Left ventricle myocardium inferior (tissue), 1 donor: ENCODE data around the gene SMU1. TPM values are rescaled to one million over a fixed set of nuclear protein-coding genes. Genes with fewer than 3 reads are reported as not detected.

Experiments used
- DNase-seq: peaks from one replicate; pipeline ENCODE4 v3.0.0-alpha.2; 2020
- H3K27ac ChIP-seq: fragments of 200-600 bp; replicated peaks from 2 replicates; pipeline ENCODE4 v1.8.0; 2021
- H3K27me3 ChIP-seq: fragments of 200-600 bp; 2 replicates; pipeline ENCODE4 v1.8.0; 2021; ENCODE audit warnings: low read depth
- H3K36me3 ChIP-seq: fragments of 200-600 bp; 2 replicates; pipeline ENCODE4 v1.8.0; 2021
- H3K4me1 ChIP-seq: fragments of 200-600 bp; 2 replicates; pipeline ENCODE4 v1.8.0; 2021
- H3K4me3 ChIP-seq: fragments of 200-600 bp; 2 replicates; pipeline ENCODE4 v1.8.0; 2021; ENCODE audit warnings: mild to moderate bottlenecking, moderate library complexity
- H3K9me3 ChIP-seq: fragments of 200-600 bp; replicated peaks from 2 replicates; pipeline ENCODE4 v1.8.0; 2021
- CTCF ChIP-seq: fragments of 200-600 bp; IDR thresholded peaks from 2 replicates; pipeline ENCODE4 v1.8.0; 2021; ENCODE audit warnings: antibody characterized with exemption, mild to moderate bottlenecking, borderline replicate concordance
- intact Hi-C: fragments of 100-400 bp; cut with micrococcal nuclease; formaldehyde crosslinking; loops from one replicate; pipeline ENCODE4 v1.11.0; 2022
- total RNA-seq: library from RNA; stranded (reverse); fragmentation: NEBNext Ultra II Directional; extraction: Animal tissue kit (Norgen Biotek cat#: 25700); gene quantifications from one replicate; pipeline ENCODE4 v1.2.1, GENCODE V29; 2021
- donor health status: DM: no; HTN: yes; CAD: no; lungs with severe emphysema.

The SMU1 gene
- total RNA-seq, 1 donor from 2014 or later: 14.9 TPM

DNA sequence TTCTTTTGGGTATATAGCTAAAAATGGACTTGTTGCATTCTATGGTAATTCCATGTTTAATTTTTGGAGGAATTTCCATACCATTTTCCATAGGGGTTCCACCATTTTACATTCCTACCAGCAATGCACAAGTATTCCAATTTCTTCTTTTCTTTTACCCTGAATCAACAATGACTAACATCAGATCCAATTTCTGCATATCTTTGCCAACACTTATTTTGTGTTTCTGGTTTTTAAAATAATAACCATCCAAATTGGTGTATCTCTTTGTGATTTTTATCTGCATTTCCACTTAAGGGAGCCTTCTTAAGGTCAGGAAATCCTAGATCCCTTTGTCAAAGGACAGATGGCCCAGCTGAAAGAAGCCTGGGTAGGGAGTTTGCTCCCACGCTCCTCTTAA is 29.5 kb upstream of the SMU1 start:
- no peak for DNase-seq
- intact Hi-C loops: loop anchor here (10.0 kb wide), 1 partner anchor 59 kb away; the partner anchor contains the start of gene B4GALT1
- Histone ChIP-seq H3K4me1 (peaks cover 67% of the 10 kb centered on the region), H3K4me3 (no peak overlapping the region), H3K9me3 (no peaks in the 10 kb centered on the region), H3K36me3 (no peaks in the 10 kb centered on the region), H3K27ac (peak overlapping the region; percentile 85), H3K27me3 (no peaks in the 10 kb centered on the region)
- no peak for TF ChIP-seq CTCF

DNA sequence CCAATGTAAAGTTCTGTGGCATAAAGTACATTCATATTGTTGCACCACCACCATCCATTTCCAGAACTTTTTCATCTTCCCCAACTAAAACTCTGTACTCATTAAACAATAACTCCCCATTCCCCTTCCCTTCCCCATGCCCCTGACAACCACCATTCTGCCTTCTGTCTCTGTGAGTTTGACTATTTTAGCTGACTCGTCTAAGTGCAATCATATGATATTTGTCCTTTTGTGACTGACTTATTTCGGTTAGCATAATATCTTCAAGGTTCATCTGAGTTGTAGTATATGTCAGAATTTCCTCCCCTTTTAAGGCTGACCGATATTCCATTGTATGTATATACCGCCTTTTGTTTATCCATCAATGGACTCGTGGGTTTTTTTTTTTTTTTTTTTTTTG is 29.0 kb upstream of the SMU1 start:
- Histone ChIP-seq H3K27me3 (no peaks in the 10 kb centered on the region), H3K4me3 (no peak overlapping the region), H3K9me3 (no peaks in the 10 kb centered on the region), H3K4me1 (peaks cover 68% of the 10 kb centered on the region), H3K27ac (no peak overlapping the region), H3K36me3 (no peaks in the 10 kb centered on the region)
- no peak for DNase-seq
- intact Hi-C loops: loop anchor here (10.0 kb wide), 1 partner anchor 59 kb away; the partner anchor contains the start of gene B4GALT1
- no peak for TF ChIP-seq CTCF

- Histone ChIP-seq H3K9me3 (no peaks in the 10 kb centered on the region), H3K4me1 (peaks cover 58% of the 10 kb centered on the region), H3K36me3 (no peaks in the 10 kb centered on the region), H3K27me3 (no peaks in the 10 kb centered on the region), H3K4me3 (no peak overlapping the region), H3K27ac (peak overlapping the region; percentile 51)
- no peak for DNase-seq
- TF ChIP-seq CTCF: no peak
- intact Hi-C loops: loop anchor here (10.0 kb wide), 1 partner anchor 60 kb away; the partner anchor contains the start of gene B4GALT1
Measured at GRCh38 chr9:33104401-33104800, 27.9 kb upstream of the SMU1 start.

DNA sequence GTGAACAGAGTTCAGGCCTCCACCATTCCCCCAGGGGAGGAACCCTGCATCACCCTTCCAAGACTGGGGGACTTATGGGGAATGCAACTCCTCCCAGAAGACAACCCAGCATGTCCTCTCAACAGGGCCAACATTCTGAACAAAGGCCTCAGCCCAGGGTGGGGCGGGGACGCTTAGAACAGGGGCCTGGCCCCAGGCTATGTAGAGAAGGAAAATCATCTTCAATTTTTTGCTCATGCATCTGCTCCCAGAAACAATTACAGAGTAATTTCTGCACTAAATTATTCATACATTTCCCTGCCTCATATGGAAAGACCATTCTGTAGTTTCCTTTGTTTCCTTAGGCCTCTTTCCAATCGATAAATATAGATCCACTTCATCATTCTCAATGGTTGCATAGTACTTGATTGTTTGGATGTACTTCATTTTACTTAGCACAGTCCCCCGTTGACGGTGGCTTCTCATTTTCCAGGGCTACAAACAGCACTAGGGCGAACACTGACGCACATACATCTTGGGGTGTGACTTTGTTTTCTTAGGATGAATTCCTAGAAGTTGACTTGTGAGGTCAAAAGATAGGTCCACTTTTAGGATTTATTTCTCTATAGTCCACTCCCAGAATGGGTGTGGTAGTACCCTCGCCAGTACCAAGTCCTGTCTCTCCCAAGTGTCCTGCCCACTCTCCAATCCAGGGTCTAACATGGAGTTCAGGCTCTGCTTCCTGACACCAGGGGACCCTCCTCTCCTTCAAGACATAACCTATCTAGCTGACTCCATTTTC is 27.2 kb upstream of the SMU1 start:
- H3K4me1 ChIP-seq: peaks cover 58% of the 10 kb centered on the region
- H3K9me3 ChIP-seq: no peaks in the 10 kb centered on the region
- no peak for DNase-seq
- TF ChIP-seq CTCF: no peak
- intact Hi-C loops: loop anchor here (10.0 kb wide), 1 partner anchor 61 kb away; the partner anchor contains the start of gene B4GALT1
- no peaks in the 10 kb centered on the region for H3K27me3 ChIP-seq
- no peak overlapping the region for H3K4me3 ChIP-seq
- no peaks in the 10 kb centered on the region for H3K36me3 ChIP-seq
- H3K27ac ChIP-seq: peak overlapping the region; percentile 51

DNA sequence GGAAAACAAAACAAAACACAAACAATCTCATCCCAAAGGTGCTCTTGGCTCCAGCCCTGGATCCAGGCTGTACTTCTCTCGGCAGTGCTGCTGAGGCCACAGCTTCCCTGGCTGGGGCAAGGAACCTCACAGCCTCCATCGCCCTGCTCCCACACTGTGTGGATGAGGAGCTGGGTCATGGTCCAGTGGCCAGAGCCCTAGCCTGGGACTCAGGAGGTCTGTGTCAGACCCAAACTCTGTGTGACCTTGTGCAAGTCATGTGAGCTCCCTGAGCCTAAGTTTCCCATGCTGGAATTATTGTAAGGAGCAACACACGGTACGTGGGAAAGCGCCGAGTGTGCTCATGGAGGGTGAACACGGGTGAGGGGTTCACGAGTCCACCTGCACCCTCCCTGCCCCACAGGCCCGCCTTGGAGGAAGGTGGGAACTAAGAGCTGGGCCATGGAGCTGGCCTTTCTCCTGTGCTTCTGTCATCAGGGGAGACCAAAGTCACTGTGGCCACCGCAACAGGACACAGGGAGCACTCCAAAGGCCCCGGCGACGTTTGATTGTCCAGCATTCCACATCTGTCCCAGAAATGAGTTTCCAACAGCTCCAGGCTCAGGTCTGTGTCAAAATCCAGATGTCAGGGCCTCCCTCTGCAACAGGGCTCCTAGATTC is 26.2 kb upstream of the SMU1 start:
- intact Hi-C loops: loop anchor here (10.0 kb wide), 1 partner anchor 62 kb away; the partner anchor contains the start of gene B4GALT1
- H3K9me3 ChIP-seq: no peaks in the 10 kb centered on the region
- peak overlapping the region; percentile 51 for H3K27ac ChIP-seq
- no peaks in the 10 kb centered on the region for H3K36me3 ChIP-seq
- no peak for DNase-seq
- H3K4me1 ChIP-seq: peaks cover 51% of the 10 kb centered on the region
- no peaks in the 10 kb centered on the region for H3K27me3 ChIP-seq
- no peak overlapping the region for H3K4me3 ChIP-seq
- TF ChIP-seq CTCF: no peak
